Activated T-cell treated with anti-CD3 and anti-CD28 coated beads, Interleukin-2, amount 50 U/mL, for 24 hours (primary cell): ENCODE results near the gene S100A5.
"Not testable (repeated sequence)": the region's sequence is repeated elsewhere in the genome, so short reads cannot be mapped to it uniquely, and the experiment has no call there.

Experiments
- DNase-seq: peaks from one replicate; pipeline ENCODE4 v3.0.0-alpha.2; 2020
- H3K27ac Mint-ChIP-seq: 2 replicates; pipeline ENCODE4 v1.8.0; 2020; ENCODE audit warnings: mild to moderate bottlenecking, mixed read lengths
- H3K27me3 Mint-ChIP-seq: 2 replicates; pipeline ENCODE4 v1.8.0; 2020; ENCODE audit warnings: mixed read lengths
- H3K36me3 Mint-ChIP-seq: 2 replicates; pipeline ENCODE4 v1.8.0; 2020; ENCODE audit warnings: low read depth, mixed read lengths
- H3K4me1 Mint-ChIP-seq: 2 replicates; pipeline ENCODE4 v1.8.0; 2020; ENCODE audit warnings: low read depth, mixed read lengths
- H3K4me3 Mint-ChIP-seq: 2 replicates; pipeline ENCODE4 v1.8.0; 2020; ENCODE audit warnings: mild to moderate bottlenecking, moderate library complexity, mixed read lengths
- H3K9me3 Mint-ChIP-seq: 2 replicates; pipeline ENCODE4 v1.8.0; 2020; ENCODE audit warnings: mixed read lengths

The S100A5 gene

DNA sequence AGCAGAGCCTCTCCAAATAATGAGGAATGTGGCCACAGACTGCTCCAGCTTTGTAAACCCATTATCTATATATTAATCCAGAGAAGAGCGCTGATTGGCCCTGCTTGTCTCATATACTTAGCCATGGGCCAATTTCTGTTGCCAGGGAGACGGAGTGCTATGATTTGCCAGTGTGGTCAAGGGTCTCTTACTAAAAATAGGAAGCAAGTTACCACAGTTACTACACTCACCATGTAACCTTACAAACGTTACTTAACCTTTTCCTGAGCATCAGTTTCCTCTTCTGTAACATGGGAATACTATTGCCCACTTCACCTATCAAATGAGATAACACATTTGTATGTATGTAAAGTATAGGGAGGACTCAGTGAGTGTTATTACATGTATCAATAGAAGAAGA is 32.6 kb upstream of the S100A5 start:
- H3K4me3 Mint-ChIP-seq, result peak overlapping the region; percentile 24
- peak overlapping the region; percentile 88 for H3K27ac Mint-ChIP-seq
- no peak for DNase-seq
- H3K27me3 Mint-ChIP-seq, result peaks cover 24% of the 10 kb centered on the region
- peaks cover 49% of the 10 kb centered on the region for H3K4me1 Mint-ChIP-seq
- H3K9me3 Mint-ChIP-seq, result no peaks in the 10 kb centered on the region
- no peaks in the 10 kb centered on the region for H3K36me3 Mint-ChIP-seq

DNA sequence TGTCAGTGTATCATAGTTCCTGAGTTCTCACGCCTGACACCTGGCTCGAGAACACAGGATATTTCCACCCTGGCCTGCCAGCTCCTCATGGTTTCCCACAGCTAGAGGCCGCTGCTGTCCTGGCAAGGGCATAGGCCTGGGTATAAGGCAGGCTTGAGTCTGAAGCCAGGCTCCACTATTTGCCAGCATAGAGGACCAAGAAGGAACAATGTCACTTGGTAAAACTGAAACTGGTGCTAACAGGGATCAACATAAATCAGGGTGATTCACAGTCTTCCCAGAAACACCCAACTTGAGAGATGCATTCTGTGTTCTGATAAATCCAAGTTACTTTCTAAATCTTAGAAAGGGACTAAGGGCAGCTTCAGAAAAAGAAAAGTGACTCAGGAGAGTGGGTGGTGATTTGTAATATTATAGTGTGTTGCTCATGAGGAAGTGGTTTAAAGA is 31.9 kb upstream of the S100A5 start:
- Mint-ChIP-seq H3K27ac (peak overlapping the region; percentile 88), H3K36me3 (no peaks in the 10 kb centered on the region), H3K4me3 (no peak overlapping the region), H3K4me1 (peaks cover 57% of the 10 kb centered on the region), H3K27me3 (peaks cover 16% of the 10 kb centered on the region), H3K9me3 (no peaks in the 10 kb centered on the region)
- peak; percentile 68 for DNase-seq

DNA sequence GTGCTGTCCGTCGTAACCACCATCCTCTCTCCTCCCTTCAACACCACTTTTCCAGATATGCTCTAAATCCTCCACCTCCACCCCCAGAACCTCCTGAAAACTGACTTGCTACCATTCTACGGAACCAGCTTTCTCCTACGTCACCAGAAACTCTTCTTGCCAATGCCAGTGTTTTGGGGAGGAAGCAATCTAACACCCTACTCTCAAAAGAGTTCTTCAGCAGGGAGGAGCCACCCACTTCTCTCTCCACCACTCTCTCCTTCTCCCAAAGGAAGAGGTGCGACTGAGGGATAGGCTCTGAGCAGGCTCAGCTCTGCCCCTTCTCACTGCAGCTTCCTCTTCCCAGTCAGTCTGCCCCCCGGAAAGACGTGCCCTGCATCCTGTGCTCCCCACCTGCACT is 31.0 kb upstream of the S100A5 start:
- Mint-ChIP-seq H3K4me1 (peaks cover 65% of the 10 kb centered on the region), H3K9me3 (no peaks in the 10 kb centered on the region), H3K4me3 (no peak overlapping the region), H3K27ac (peak overlapping the region; percentile 88), H3K27me3 (peaks cover 7% of the 10 kb centered on the region), H3K36me3 (no peaks in the 10 kb centered on the region)
- no peak for DNase-seq

DNA sequence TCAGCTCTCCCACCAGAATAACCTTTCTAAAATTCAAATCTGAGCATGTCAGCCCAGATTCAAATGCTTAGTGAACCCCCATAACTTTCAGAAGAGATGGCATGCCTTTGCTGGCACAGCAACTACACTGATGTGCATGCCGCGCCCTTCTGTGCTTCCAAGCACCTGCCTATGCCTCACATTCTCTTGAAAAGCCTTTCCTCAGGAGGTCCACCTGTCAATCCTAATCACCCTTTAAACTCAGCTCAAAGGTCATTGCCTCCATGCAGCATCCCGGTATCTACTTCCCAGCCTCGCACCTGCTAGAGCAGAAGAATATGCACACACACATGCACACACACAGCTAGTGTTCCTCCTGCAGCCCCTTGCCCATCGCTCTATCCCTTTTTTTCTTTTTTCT is 30.1 kb upstream of the S100A5 start:
- Mint-ChIP-seq H3K9me3 (no peaks in the 10 kb centered on the region), H3K4me3 (no peak overlapping the region), H3K27me3 (peaks cover under 1% of the 10 kb centered on the region), H3K4me1 (peaks cover 72% of the 10 kb centered on the region), H3K27ac (peak overlapping the region; percentile 83), H3K36me3 (no peaks in the 10 kb centered on the region)
- DNase-seq, result no peak

DNA sequence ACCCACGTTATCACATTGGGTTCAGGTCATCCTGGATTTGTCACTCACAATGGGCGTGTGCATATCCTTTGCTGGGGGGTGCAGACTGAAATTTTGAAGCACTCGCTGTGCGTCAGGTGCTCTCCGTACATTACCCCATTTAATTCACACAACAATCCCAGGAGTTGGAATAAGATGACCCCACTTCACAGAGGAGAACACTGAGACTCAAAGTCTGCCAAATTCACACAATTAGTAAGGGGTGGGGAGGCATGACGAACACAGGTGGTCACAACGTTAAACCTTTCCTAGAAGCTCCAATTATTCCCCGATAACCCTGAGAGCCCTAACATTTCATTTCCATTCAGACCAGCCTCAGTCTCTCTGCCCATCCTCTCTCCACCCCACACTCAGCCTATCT is 28.7 kb upstream of the S100A5 start:
- Mint-ChIP-seq H3K9me3 (no peaks in the 10 kb centered on the region), H3K27me3 (no peaks in the 10 kb centered on the region), H3K27ac (peak overlapping the region; percentile 41), H3K36me3 (no peaks in the 10 kb centered on the region), H3K4me1 (peaks cover 79% of the 10 kb centered on the region), H3K4me3 (no peak overlapping the region)
- no peak for DNase-seq

DNA sequence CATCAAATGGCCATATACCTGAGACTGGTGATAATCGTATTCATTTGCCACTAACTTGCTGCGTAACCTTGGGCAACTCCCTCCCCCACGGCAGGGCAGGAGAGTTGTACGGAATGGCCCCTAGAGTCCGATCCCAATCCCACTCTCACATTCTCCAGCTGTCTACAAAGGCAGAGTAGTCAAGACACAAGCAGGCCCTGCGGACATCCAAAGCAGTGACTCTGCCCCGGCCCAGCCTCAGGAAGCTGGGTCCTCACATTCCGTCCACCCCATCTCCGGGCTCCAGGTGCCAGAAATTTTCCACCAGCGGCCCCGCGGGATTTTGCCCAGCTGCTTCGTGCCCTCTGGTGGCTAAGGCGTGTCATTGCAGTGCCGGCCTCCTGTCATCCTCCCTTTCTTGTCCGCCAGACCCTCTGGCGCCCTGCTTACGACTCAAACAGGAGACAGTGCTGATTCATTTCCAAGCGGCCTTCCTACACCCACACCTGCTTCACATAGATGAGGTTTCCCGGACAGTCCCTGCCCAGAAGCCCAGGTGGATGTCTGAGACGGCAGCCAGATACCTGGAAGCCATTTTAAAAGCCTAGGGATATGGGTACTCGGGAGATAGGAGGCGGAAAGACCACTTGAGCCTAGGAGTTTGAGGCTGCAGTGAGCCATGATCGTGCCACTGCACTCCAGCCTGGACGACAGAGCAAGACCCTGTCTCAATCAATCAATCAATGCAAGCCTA is 27.8 kb upstream of the S100A5 start:
- Mint-ChIP-seq H3K36me3 (no peaks in the 10 kb centered on the region), H3K4me1 (peaks cover 73% of the 10 kb centered on the region), H3K9me3 (no peaks in the 10 kb centered on the region), H3K4me3 (peak overlapping the region; percentile 46), H3K27ac (peak overlapping the region; percentile 95), H3K27me3 (no peaks in the 10 kb centered on the region)
- peak; percentile 88 for DNase-seq

DNA sequence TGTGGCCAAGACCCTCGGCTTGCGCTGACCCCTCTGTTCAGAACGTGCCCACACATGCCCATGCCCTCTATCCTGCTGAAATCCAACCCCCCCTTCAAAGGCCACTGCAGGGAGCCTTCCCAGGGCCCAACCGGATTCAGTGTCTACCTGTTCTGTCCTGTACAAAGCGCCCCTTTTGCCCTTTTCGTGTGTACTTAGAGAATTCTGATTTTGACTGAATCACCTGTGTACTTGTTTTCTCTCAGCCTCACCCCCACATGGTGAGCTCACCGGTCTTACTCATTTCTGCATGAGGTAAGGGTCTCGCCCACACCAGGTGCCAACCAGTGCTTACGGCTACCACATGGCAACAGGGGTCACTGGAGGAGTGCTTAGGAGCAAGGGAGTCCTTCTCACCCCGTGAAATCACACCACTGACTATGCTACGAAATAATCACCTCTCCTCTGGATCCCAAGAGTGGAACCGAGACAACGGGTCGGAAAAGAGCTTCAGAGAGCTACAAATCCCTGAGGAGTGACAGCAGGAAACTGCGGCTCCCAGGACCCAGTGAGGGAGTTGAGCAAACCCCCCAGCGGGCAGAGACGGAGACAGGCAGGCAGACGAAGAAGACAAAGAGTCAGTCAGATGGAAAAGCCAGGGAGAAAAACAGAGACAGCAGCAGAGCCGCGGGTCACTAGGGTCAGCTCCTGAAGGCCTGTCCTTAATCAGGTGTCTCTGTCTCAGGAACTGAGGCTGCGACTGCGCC is 27.1 kb upstream of the S100A5 start:
- Mint-ChIP-seq H3K27me3 (no peaks in the 10 kb centered on the region), H3K36me3 (no peaks in the 10 kb centered on the region), H3K4me1 (peaks cover 66% of the 10 kb centered on the region), H3K4me3 (peak overlapping the region; percentile 50), H3K27ac (peak overlapping the region; percentile 95), H3K9me3 (no peaks in the 10 kb centered on the region)
- peak; percentile 65 for DNase-seq

DNA sequence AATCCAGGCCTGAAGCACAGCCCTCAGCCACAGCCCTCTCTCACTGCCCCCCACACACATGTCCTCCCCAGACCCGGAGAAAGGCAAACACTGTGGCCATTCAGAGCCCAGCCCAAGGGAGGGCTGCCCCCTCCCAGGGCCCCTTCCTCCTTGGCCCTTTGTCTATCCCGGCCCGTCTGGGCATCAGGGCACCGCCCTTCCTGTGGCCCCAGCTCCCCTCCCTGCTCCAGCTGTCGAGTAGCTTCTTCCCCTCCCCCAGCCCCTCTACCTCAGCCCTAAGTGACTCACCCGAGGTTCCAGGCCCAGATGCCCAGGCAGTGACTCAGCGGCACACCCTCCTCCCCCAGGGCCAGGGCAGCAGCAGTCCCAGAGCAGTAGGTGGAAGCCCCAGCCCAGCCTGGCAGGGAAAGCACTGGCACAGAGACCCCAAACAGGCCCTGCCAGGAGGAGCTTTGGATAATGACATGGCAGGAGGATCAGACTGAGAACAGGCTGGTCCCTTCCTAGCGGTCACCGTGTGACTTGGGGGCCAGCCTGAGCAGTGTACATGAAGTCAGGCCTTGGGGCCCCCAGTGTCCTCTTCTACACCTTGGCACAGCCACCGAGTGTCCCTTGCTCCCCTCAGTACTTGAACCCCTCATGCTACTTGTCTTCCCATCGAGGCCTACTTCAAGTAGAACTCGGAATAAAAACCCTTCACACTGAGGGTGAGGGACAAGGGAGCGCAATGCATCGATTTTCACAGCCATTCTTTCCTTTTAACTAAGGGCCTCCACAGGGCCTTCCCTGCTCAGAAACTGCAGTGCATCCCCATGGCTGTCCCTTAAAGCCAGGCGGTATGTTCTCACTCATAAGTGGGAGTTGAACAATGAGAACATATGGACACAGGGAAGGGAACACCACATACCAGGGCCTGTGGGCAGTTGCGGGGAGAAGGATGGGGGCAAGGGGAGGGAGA is 26.0 kb upstream of the S100A5 start:
- H3K36me3 Mint-ChIP-seq, result no peaks in the 10 kb centered on the region
- H3K27me3 Mint-ChIP-seq, result no peaks in the 10 kb centered on the region
- DNase-seq, result peak; percentile 86
- no peaks in the 10 kb centered on the region for H3K9me3 Mint-ChIP-seq
- peak overlapping the region; percentile 65 for H3K4me3 Mint-ChIP-seq
- peak overlapping the region; percentile 98 for H3K27ac Mint-ChIP-seq
- peaks cover 55% of the 10 kb centered on the region for H3K4me1 Mint-ChIP-seq

DNA sequence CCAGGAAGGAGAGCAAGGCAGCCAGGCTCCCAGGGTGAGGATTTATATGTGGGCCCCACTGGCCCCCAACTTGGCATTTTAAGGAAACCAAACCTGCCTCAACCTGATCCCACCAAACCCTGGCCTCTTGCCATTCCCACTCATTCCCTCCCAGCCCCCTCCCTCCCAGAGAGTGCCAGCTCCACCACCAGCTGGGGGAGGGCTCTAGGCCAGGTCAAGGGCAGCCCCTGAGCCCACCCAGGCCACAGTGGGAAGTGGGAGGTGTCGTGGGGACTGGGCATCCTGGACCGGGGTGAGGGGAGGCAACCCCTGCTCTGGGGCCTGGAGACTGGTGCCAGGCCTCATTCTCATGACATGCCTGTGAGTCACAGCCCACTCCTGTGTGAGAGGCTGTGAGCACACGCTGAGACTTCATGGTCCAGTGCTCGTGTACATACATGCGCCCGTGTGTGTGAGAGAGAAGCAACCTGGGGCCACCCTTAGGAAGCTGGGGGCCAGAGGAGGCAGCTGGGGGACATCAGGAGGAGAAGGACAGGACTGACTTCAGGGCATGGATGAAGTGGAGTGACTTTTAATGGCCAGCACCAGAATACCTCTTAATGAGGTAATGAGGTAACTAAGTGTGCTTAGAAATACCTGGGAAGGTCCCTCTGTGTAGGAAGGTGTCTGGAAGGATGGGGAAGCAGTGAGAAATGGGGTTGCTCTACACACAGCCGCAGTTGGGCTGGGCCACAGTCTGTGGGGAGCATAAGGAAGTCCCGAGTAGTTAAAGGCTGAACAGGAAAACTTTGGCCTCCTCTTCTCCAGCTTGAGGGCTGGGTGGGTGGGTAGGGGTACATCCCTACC is 25.0 kb upstream of the S100A5 start, which contains the start of gene S100A2:
Gene S100A2 (minus strand): TSS at position 316 of the 846 bp plus-strand sequence. CDS start 1,967 bp downstream, outside the sequence.
- Mint-ChIP-seq H3K9me3 (no peaks in the 10 kb centered on the region), H3K4me1 (peaks cover 49% of the 10 kb centered on the region), H3K4me3 (peak within 1 kb of the TSS; percentile 73), H3K36me3 (no peaks in the 10 kb centered on the region), H3K27me3 (no peaks in the 10 kb centered on the region), H3K27ac (peak within 1 kb of the TSS; percentile 98)
- DNase-seq, result peak; percentile 72

DNA sequence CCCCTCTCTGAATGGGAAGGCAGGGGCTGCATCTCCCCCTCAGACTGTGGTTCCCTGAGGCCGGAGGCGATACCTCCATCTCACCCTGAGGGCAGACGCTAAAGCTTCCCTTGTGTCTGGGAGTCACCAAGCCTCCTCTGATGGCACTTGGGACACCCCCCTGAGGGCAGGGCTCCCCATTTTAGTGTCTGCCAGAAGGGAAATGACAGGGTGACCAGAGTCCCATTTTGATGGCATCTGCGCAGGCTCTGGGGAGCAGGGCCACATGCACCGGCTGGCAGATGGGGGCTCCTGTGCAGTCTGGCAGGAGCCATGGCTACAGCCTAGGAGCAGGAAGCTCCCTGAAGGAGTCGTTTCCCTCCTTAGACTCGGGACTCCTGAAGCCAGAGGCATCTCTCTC is 23.3 kb upstream of the S100A5 start:
- no peak overlapping the region for H3K27ac Mint-ChIP-seq
- H3K36me3 Mint-ChIP-seq, result no peaks in the 10 kb centered on the region
- H3K4me1 Mint-ChIP-seq, result peaks cover 36% of the 10 kb centered on the region

DNA sequence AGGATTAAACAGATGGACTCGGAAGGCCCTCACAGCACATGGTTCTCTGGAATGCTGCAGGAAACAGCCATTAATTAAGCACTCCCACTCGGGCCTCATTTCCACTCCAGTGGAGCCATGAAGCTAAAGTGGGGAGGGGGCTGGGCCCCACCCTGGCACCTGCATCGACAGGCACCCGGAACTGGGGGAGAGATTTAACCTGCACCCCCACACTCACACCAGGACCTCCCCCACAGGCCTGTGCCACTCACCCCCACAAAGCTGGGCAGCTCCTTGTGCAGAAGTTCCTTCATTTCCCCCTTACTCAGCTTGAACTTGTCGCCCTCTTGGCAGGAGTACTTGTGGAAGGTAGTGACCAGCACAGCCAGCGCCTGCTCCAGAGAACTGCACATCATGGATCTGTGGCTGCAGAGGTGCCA is 22.8 kb upstream of the S100A5 start:
- no peak overlapping the region for H3K27ac Mint-ChIP-seq
- H3K9me3 Mint-ChIP-seq, result no peaks in the 10 kb centered on the region
- no peaks in the 10 kb centered on the region for H3K36me3 Mint-ChIP-seq
- DNase-seq, result no peak
- H3K4me3 Mint-ChIP-seq, result no peak overlapping the region
- no peaks in the 10 kb centered on the region for H3K27me3 Mint-ChIP-seq
- H3K4me1 Mint-ChIP-seq, result peaks cover 31% of the 10 kb centered on the region

More for the DNA sequence above, 23.3 kb upstream of the S100A5 start:
- no peaks in the 10 kb centered on the region for H3K27me3 Mint-ChIP-seq
- DNase-seq, result no peak
- no peaks in the 10 kb centered on the region for H3K9me3 Mint-ChIP-seq
- no peak overlapping the region for H3K4me3 Mint-ChIP-seq

DNA sequence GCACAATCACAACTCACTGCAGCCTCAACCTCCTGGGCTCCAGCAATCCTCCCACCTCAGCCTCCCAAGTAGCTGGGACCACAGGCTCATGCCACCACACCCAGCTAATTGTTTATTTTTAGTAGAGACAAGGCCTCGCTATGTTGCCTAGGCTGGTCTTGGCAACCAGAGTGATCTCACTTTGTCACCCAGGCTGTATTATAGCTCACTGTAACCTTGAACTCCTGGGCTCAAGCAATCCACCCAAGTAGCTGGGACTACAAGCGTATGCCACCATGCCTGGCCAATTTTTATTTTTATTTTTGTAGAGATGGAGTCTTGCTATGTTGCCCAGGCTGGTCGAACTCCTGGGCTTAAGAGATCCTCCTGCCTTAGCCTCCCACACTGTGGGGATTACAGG is 21.3 kb upstream of the S100A5 start:
- DNase-seq, H3K27ac Mint-ChIP-seq, H3K4me3 Mint-ChIP-seq, H3K27me3 Mint-ChIP-seq, H3K36me3 Mint-ChIP-seq, H3K9me3 Mint-ChIP-seq: not testable (repeated sequence)
- peaks cover 18% of the 10 kb centered on the region for H3K4me1 Mint-ChIP-seq

DNA sequence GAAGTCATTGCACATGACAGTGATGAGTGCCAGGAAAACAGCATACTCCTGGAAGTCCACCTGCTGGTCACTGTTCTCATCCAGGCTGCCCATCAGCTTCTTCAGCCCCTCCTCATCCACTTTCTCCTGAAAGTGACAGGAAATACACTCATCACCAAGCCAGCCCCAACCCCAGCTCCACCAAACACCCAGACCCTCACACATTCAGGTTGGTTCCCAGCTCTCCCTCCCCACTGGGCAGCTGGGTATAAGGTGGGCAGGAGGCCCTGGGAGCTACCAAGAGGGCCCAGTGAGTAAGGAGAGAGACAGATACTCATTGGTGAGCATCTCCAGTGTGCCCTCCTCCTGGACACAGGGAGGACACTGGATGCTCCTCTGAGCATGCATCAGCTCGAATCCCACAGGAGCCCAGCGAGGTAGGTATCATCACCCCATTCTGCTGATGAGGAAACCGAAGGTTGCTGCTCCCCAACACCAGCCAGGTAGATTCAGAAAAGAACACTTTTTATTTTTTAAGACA is 20.8 kb upstream of the S100A5 start:
- DNase-seq, result no peak
- Mint-ChIP-seq H3K36me3 (no peaks in the 10 kb centered on the region), H3K27me3 (no peaks in the 10 kb centered on the region), H3K4me3 (no peak overlapping the region), H3K9me3 (no peaks in the 10 kb centered on the region), H3K27ac (peak overlapping the region; percentile 40), H3K4me1 (peaks cover 13% of the 10 kb centered on the region)
